ENCODE data around the gene CKS1B. TPM values are rescaled to one million over a fixed set of nuclear protein-coding genes. Genes with fewer than 3 reads are reported as not detected.
"Not testable (repeated sequence)": the region's sequence is repeated elsewhere in the genome, so short reads cannot be mapped to it uniquely, and the experiment has no call there.

CKS1B gene
- total and polyA plus RNA-seq, 4 donors, result 19.3 to 58.9 (median 32.2) TPM

DNA sequence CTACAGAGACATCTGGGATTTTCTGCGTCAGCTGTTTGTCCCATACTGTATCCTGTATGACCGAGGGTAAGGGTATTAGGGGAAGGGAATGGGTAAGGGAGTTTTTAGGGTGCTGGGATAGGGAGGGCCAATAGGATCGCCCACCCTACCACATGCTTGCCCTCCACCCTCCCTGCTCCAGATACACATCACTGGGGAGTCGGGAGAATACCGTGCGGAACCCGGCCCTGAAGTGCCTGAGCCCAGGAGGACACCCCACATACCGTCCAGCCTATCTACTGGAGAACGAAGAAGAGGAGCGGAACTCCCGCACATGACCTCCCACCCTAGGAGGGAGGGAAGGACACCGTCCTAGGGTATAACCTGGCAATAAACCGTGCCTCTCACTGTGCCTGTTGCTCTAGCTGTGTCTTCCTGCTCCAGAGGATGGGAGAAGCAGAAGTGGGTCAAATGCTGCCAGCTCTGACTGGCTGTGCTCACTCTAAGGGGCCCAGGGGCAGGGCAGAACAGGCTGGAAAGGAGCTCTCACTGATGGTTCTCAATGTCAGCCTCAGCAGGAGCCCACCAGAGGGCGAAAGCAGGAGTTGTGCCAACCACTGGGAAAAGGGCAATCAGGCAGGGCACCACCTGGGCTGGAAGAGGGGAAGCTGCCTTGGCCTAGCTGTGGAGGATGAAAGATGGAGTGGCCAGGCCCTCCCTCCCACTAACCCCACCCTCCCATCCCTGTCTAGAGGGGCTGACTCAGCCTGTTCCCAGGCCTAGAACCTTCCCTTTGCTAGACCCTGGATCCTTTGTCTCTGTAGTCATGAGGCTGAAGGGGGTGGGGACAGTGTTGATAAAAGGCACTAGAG is 18.5 kb downstream of the CKS1B start:
- Histone ChIP-seq H3K9me3 (ENCODE audit: control insufficient read depth, low read length) (no peaks in the 10 kb centered on the region), H3K36me3 (ENCODE audit: control insufficient read depth in 1 of 2, insufficient read depth in 2 of 2, low read length in 1 of 2) (peaks cover 2 to 4% of the 10 kb centered on the region in 2 donors), H3K27ac (ENCODE audit: low read depth in 1 of 2, low read length in 2 of 2) (no peak overlapping the region), H3K4me1 (ENCODE audit: control insufficient read depth in 1 of 2, insufficient read depth in 2 of 2, low read length in 2 of 2) (no peaks in the 10 kb centered on the region), H3K4me3 (ENCODE audit: low read length in 2 of 2) (no peak overlapping the region), H3K27me3 (ENCODE audit: control insufficient read depth in 1 of 2, insufficient read depth in 2 of 2, low read length in 1 of 2) (no peaks in the 10 kb centered on the region)
- intact Hi-C loops (cut with DNase I), result no loop called here
- ATAC-seq (ENCODE audit: low FRiP score) (no peak), DNase-seq (peak in 1 of 2 donors; percentile 33)
- 83 to 84% methylated on average over 14 of the region's 14 CpGs for WGBS, 2 donors

DNA sequence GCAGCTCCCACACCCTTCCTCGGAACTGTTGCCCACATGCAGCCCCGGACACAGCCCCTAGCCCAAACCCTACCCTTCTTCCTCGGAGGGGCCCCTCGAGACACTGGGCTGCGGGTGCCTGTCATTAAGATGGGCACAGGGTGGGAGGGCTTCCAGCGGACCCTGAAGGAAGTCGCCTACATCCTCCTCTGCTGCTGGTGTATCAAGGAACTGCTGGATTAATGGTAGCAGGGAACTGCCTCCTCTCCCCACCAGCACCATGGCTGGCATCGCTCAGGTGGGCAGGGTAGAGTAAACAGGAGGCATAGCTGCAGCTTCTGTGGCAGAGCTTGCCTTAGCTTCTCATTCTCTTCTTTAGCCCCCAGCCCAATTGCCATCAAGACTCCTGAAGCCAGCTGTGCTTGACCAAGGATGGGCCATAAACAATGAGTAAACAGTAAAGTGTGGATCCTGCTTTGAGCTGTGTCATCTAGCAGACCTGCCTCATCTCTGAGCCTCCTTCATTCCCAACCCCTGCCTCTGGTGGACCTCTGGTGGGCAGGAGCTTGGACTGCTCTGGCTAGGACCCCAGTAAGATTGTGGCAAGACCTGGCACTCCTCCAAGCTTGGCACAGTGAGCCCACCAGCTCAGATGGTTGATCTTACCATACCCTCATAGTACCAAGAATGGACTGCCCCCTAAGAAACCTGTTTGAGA is 19.2 kb downstream of the CKS1B start, which contains the start of gene LENEP:
LENEP (plus strand) TSS at position 15 of the 697 bp plus-strand sequence; CDS start at position 37, 22 bp downstream.
- ATAC-seq (ENCODE audit: low FRiP score), result no peak
- peak in 1 of 2 donors; percentile 40 for DNase-seq
- intact Hi-C loops (cut with DNase I), result no loop called here
- H3K27ac ChIP-seq (ENCODE audit: low read depth in 1 of 2, low read length in 2 of 2), result no peak within 1 kb of the TSS
- H3K27me3 ChIP-seq (ENCODE audit: control insufficient read depth in 1 of 2, insufficient read depth in 2 of 2, low read length in 1 of 2), result no peaks in the 10 kb centered on the region
- H3K4me3 ChIP-seq (ENCODE audit: low read length in 2 of 2), result no peak within 1 kb of the TSS
- no peaks in the 10 kb centered on the region for H3K9me3 ChIP-seq (ENCODE audit: control insufficient read depth, low read length)
- WGBS, 2 donors, result 70 to 75% methylated on average over 8 of the region's 8 CpGs
- no peaks in the 10 kb centered on the region for H3K4me1 ChIP-seq (ENCODE audit: control insufficient read depth in 1 of 2, insufficient read depth in 2 of 2, low read length in 2 of 2)
- peaks cover 2 to 4% of the 10 kb centered on the region in 2 donors for H3K36me3 ChIP-seq (ENCODE audit: control insufficient read depth in 1 of 2, insufficient read depth in 2 of 2, low read length in 1 of 2)

DNA sequence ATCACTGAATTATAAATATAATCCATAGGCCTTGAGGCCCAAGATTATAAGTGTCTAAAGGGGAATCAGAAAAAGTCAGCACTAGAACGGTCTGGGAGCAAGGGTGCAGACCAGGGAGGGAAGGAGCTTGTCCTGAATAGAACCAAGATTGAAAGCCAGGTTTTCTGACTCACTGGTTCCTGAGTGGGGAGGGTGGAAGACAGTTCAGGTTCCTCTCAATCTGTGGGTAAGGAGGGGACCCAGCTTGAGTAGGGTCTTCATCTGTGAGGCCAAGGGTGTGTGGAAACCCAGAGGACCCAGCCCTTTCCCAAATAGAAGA is 19.7 kb downstream of the CKS1B start:
- peaks cover under 1 to 4% of the 10 kb centered on the region in 2 donors for H3K36me3 ChIP-seq (ENCODE audit: control insufficient read depth in 1 of 2, insufficient read depth in 2 of 2, low read length in 1 of 2)
- no peaks in the 10 kb centered on the region for H3K4me1 ChIP-seq (ENCODE audit: control insufficient read depth in 1 of 2, insufficient read depth in 2 of 2, low read length in 2 of 2)
- intact Hi-C loops (cut with DNase I), result no loop called here
- DNase-seq (no peak), ATAC-seq (ENCODE audit: low FRiP score) (no peak)
- WGBS, 2 donors, result 18 to 30% methylated on average over 1 of the region's 1 CpG
- no peak overlapping the region for H3K4me3 ChIP-seq (ENCODE audit: low read length in 2 of 2)
- no peaks in the 10 kb centered on the region for H3K9me3 ChIP-seq (ENCODE audit: control insufficient read depth, low read length)
- H3K27me3 ChIP-seq (ENCODE audit: control insufficient read depth in 1 of 2, insufficient read depth in 2 of 2, low read length in 1 of 2), result no peaks in the 10 kb centered on the region
- no peak overlapping the region for H3K27ac ChIP-seq (ENCODE audit: low read depth in 1 of 2, low read length in 2 of 2)

DNA sequence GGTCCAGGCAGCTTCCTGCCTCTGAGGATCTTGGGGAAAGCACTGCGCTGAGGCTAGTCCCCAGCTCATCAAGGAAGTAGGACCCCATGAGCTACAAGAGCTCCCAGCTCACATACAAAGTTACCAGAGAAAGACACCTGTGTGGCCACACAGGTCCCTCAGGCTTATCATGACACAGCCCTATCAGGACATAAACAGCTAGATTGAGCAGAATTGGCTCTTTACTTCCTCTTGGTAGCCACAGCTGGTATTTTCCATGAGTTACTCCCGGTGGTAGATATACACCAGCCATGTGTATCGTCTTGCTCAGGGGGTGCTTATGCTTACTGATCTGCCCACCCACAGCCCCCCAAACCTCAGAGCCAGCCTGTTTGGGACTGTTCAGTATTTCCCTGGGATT is 20.1 kb downstream of the CKS1B start:
- WGBS, 2 donors, result 65 to 86% methylated on average over 3 of the region's 3 CpGs
- Histone ChIP-seq H3K36me3 (ENCODE audit: control insufficient read depth in 1 of 2, insufficient read depth in 2 of 2, low read length in 1 of 2) (peaks cover 0 to 4% of the 10 kb centered on the region in 2 donors), H3K4me1 (ENCODE audit: control insufficient read depth in 1 of 2, insufficient read depth in 2 of 2, low read length in 2 of 2) (no peaks in the 10 kb centered on the region), H3K27me3 (ENCODE audit: control insufficient read depth in 1 of 2, insufficient read depth in 2 of 2, low read length in 1 of 2) (no peaks in the 10 kb centered on the region), H3K4me3 (ENCODE audit: low read length in 2 of 2) (no peak overlapping the region), H3K27ac (ENCODE audit: low read depth in 1 of 2, low read length in 2 of 2) (no peak overlapping the region), H3K9me3 (ENCODE audit: control insufficient read depth, low read length) (no peaks in the 10 kb centered on the region)
- no peak for DNase-seq
- intact Hi-C loops (cut with DNase I), result no loop called here
- ATAC-seq (ENCODE audit: low FRiP score), result no peak

DNA sequence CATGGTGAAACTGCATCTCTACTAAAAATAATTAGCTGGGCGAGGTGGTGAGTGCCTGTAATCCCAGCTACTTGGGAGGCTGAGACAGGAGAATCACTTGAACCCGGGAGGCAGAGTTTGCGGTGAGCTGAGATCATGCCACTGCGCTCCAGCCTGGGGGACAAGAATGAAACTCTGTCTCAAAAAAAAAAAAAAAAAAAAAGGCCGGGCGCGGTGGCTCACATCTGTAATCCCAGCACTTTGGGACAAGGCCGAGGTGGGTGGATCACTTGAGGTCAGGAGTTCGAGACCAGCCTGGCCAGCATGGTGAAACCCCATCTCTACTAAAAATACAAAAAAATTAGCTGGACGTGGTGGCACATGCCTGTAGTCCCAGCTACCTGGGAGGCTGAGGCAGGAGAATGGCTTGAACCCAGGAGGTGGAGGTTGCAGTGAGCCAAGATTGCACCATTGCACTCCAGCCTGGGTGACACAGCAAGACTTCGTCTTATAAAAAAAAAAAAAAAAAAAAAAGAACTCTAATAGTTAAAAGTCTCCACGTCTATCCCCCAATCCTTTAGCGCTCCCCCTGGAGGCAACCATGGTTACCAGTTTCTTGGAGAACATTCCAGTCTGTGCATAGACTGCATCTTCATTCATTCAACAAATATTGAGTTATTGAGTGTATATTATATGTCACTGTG is 21.0 kb downstream of the CKS1B start:
- H3K4me3 ChIP-seq (ENCODE audit: low read length in 2 of 2); H3K27ac ChIP-seq (ENCODE audit: low read depth in 1 of 2, low read length in 2 of 2); H3K4me1 ChIP-seq (ENCODE audit: control insufficient read depth in 1 of 2, insufficient read depth in 2 of 2, low read length in 2 of 2); H3K36me3 ChIP-seq (ENCODE audit: control insufficient read depth in 1 of 2, insufficient read depth in 2 of 2, low read length in 1 of 2); H3K27me3 ChIP-seq (ENCODE audit: control insufficient read depth in 1 of 2, insufficient read depth in 2 of 2, low read length in 1 of 2); H3K9me3 ChIP-seq (ENCODE audit: control insufficient read depth, low read length); intact Hi-C loops (cut with DNase I); ATAC-seq (ENCODE audit: low FRiP score): not testable (repeated sequence)
- WGBS, 2 donors, result 58 to 62% methylated on average over 13 of the region's 13 CpGs
- DNase-seq, result peak in 1 of 2 donors; percentile 13

DNA sequence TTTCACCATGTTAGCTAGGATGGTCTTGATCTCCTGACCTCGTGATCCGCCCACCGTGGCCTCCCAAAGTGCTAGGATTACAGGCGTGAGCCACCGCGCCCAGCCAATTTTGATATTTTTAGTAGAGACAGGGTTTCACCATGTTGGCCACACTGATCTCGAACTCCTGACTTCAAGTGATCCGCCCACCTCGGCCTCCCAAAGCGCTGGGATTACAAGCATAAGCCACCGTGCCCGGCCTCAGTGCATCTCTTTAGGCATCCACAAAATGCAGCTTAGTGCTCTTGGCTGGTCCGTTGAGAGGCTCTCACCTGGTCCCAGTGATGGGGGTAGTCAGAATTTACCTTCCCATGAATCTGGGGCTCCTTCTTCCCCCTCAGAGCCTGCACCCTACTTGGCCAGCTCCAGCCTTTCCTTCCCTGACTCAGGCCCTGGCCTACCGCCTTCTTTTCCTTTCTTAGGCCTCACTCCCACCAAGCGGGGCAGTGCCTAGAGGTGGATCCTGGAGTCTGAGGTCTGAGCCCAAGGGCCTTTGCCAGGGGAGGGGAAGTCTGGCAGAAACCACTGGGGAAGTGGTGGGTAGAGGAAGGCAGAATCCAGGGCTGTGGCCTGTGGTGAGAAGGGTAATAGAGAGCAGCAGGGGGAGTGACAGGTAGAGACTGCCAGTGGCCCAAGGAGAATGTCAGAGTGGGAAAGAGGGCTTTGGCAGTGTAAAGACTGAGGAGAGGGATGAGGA is 22.7 kb downstream of the CKS1B start:
- WGBS, 2 donors, result 82 to 87% methylated on average over 15 of the region's 15 CpGs
- H3K4me3 ChIP-seq (ENCODE audit: low read length in 2 of 2), result no peak overlapping the region
- no peaks in the 10 kb centered on the region for H3K4me1 ChIP-seq (ENCODE audit: control insufficient read depth in 1 of 2, insufficient read depth in 2 of 2, low read length in 2 of 2)
- no peaks in the 10 kb centered on the region for H3K27me3 ChIP-seq (ENCODE audit: control insufficient read depth in 1 of 2, insufficient read depth in 2 of 2, low read length in 1 of 2)
- no peaks in the 10 kb centered on the region for H3K36me3 ChIP-seq (ENCODE audit: control insufficient read depth in 1 of 2, insufficient read depth in 2 of 2, low read length in 1 of 2)
- no peak overlapping the region for H3K27ac ChIP-seq (ENCODE audit: low read depth in 1 of 2, low read length in 2 of 2)
- intact Hi-C loops (cut with DNase I), result no loop called here
- ATAC-seq (ENCODE audit: low FRiP score) (no peak), DNase-seq (peak in 1 of 2 donors; percentile 57)
- no peaks in the 10 kb centered on the region for H3K9me3 ChIP-seq (ENCODE audit: control insufficient read depth, low read length)

DNA sequence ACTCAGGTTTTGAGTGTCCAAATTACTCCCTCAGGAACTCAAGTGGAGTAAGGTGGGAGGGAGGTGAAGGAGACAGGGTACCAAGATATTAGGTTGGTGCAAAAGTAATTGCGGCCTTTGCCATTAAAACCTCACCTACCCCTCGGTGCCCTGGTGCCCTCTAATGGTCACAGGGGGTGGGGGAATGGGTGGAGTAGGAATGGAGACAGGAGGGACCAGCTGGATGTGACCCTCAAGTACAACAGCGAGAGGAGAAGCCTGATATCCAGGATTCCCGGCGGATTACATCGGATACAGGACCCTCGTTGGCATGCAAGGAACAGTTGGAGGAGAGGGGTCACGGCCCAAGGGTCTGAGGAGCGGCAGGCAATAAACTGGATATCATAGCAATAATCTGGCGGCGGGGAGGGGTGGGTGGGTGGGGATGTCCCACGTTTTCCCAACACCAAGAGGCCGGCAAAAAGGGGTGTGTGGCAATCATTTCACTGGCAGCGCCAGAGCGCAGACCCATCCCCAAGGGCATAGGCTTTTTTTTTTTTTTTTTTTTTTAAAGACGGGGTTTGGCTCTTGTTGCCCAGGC is 23.8 kb downstream of the CKS1B start:
- intact Hi-C loops (cut with DNase I), result loop anchor here in 1 of 2 donors (2.0 kb wide), 1 partner anchor 35 kb away; no protein-coding TSS in a partner anchor
- Histone ChIP-seq H3K4me1 (ENCODE audit: control insufficient read depth in 1 of 2, insufficient read depth in 2 of 2, low read length in 2 of 2) (no peaks in the 10 kb centered on the region), H3K9me3 (ENCODE audit: control insufficient read depth, low read length) (no peaks in the 10 kb centered on the region), H3K4me3 (ENCODE audit: low read length in 2 of 2) (no peak overlapping the region), H3K27me3 (ENCODE audit: control insufficient read depth in 1 of 2, insufficient read depth in 2 of 2, low read length in 1 of 2) (no peaks in the 10 kb centered on the region), H3K36me3 (ENCODE audit: control insufficient read depth in 1 of 2, insufficient read depth in 2 of 2, low read length in 1 of 2) (no peaks in the 10 kb centered on the region), H3K27ac (ENCODE audit: low read depth in 1 of 2, low read length in 2 of 2) (no peak overlapping the region)
- 79 to 81% methylated on average over 16 of the region's 16 CpGs for WGBS, 2 donors
- ATAC-seq (ENCODE audit: low FRiP score) (no peak), DNase-seq (peak in 1 of 2 donors; percentile 29)
